HG03354 (cell line): Measurements from ENCODE around the gene DMD.

Experiments
- ATAC-seq: cut with Tn5 transposase; IDR thresholded peaks from one replicate; pipeline ENCODE4 v1.9.1; 2021; ENCODE audit warnings: mild to moderate bottlenecking; ENCODE audit not compliant: unreplicated experiment, poor library complexity, severe bottlenecking

Gene DMD

DNA sequence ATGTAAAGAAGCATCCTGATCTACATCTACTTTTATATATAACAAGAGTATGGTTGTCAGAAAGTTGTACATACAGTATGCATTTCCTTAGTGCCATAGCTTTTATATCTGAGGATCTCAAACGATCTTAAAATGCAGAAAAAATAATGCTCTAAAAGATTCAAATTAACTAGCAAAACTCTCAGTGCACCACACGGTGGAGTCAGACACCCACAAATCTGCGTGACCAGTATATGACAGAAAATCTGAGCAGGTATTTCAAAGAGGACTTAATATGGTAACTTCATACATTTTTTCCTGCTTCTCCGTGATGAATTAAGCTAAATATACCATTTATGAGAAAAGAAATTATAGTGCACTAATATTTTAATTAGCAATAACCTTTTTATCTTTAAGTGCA is 803.0 kb downstream of the DMD start:
- ATAC-seq: peak; percentile 88

GRCh38 chrX:32397562-32398216 is 813.7 kb downstream of the DMD start:
- peak; percentile 72 for ATAC-seq

DNA sequence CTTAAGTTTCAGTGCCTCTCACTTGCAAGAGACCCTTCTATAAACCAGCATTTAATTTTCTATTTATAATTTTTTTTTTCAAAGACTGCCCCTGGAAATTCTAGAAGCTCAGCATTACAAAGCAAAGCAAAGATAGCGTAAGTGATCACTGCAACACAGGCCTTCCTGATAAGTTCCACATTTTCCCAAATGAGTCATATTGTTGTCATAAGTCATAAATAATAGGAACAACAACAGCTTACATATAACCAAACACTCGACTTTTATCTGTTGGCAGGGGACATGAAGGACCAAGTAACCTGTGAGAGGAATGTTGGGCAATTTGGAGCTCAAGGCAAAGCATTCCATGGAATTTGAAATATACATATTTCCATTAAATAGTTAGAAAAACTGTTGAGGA is 815.5 kb downstream of the DMD start:
- no peak for ATAC-seq

- no peak for ATAC-seq
Observed at GRCh38 chrX:32392655-32393054, 818.7 kb downstream of the DMD start.

DNA sequence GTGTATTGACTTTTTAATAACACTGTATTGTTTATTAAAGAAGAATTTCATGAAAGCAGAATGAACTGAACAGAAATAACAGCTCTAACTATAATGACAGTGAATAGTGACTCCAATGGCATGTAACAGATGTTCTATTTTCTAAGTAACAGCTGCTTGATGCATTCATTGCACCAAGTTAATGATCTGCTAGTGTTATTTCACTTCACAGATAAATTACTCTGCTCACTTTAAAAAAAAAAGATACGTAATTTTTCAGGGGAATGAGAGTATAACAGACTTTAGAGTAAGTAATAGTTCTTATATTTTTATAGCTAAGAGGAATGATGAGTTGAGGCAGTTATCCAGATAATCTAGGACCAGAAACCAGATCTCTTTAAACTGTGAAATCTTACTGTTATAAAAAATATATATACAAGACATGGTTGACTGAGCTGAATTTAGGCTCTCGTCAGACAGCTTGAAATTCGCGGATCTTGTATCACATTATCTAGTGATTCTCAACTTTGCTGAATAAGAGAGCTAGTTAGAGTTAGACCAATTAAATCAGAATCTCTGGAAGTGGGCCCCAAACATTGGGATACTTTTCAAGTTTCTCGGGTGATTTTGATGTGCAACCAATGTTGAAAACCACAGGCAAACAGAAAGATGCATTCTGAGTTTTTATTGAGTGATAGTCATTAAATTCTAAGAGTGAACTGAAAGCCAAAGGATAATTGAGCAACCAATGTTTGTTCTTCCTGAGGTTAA is 840.7 kb downstream of the DMD start:
- ATAC-seq: no peak

- ATAC-seq: no peak
Observed at GRCh38 chrX:32293962-32294700, 917.2 kb downstream of the DMD start.

DNA sequence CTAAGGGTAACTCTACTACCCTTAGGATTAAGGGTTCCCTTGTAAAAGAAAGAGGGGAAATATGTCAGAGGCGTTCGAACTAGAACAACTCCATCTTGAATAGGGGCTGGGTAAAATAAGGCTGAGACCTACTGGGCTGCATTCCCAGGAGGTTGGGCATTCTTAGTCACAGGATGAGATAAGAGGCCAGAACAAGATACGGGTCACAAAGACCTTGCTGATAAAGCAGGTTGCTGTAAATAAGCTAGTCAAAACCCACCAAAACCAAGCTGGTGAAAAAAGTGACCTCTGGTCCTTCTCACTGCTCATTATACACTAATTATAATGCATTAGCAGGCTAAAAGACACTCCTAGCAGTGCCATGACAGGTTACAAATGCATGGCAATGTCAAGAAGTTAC is 922.0 kb downstream of the DMD start:
- no peak for ATAC-seq

DNA sequence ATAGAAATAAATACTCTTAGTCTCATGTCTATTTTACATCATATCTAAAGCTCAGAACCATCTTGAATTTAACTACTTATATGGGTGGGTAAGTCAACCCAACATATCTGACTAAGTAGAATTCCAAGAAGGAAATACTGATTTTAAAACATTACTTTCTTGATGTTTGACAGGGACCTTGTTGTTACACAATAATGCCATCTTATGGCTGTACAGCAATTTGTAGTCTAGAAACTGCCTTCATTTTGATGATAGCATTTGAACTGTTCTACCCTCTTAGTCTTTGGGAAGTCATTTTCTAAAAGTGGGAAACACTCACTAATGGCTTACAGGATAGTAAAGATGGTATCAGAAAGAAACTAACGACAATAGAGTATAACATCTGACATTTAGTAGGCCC is 929.5 kb downstream of the DMD start:
- ATAC-seq: no peak

DNA sequence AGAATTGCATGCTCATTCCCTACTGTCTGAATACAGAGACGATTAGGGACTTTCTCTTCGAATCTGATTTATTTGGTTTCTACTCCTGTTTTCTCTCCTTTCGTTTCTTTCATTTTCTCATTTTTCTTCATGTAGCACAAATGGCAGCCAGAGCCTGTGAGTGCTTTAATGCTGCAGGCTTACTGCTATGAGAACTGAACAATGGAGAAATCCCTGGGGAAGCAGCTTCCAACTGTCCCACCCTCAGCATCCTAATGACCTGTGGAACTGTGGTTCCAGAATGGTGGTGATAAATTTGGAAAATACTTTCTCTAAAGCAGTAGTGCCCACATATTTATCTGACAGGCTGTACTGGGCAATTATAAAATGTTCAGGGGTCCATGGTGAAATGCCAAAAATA is 930.4 kb downstream of the DMD start:
- no peak for ATAC-seq

DNA sequence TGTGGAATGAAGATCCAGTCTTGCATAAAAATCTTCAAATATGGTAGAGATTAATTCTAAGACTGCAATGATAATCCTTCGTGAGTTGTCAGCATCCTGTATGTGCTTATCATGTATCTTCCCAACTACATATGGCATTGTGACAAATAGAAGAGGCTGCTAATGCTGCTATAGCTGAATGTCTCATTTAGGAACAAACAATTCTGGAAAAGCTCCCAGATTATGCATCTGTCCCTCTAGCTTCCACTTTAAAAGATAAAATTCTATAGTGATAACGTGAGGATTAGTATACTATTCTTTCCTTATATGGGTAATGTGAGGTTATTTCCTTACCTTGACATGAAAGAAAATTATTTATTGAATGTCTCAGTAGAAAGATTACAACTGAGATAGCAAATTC is 930.9 kb downstream of the DMD start:
- ATAC-seq: no peak

GRCh38 chrX:32276153-32276552 is 935.2 kb downstream of the DMD start:
- ATAC-seq: no peak

DNA sequence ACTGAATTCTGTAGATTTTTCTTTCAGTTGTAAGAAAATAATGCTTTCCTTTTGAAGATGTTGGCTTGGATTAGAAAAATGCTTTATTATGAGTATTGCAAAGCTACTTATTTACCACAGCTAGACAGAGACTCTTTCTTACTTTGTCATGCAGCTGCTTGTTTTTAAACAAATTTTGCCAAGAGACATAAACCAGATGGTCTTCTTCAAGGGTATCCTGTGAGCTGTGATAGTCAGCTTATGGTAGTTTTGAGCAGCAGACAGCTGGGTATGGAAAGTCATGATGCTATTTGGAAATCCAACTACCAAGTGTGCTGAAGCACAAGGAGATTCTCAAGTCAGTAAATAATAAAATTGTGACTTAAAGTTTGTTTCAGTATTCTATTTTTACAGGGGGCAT is 941.5 kb downstream of the DMD start:
- ATAC-seq: no peak

GRCh38 chrX:32268207-32268606 is 943.1 kb downstream of the DMD start:
- no peak for ATAC-seq

DNA sequence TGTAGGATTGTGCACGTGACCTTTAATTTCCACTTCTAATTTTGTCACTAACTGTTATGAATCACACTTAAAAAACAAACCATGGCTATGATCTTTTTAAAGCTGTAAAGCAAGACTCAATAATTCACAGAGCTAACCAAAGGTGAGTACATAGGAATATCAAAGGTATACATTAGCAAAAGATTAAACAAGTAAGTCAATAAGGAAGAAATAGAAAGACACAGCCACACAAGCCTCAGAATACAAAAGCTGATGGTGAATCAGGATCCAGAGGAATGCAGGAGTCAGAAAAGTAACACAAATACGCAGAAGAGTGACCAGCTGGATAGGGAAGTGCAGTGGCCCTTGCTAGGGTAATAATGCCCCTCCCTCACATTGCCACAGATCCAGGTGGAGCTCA is 943.6 kb downstream of the DMD start:
- ATAC-seq: no peak

GRCh38 chrX:32246675-32247074 is 964.7 kb downstream of the DMD start:
- peak; percentile 75 for ATAC-seq

GRCh38 chrX:32195611-32196010 is 1015.7 kb downstream of the DMD start:
- ATAC-seq: no peak

GRCh38 chrX:32191316-32191715 is 1020.0 kb downstream of the DMD start:
- no peak for ATAC-seq

DNA sequence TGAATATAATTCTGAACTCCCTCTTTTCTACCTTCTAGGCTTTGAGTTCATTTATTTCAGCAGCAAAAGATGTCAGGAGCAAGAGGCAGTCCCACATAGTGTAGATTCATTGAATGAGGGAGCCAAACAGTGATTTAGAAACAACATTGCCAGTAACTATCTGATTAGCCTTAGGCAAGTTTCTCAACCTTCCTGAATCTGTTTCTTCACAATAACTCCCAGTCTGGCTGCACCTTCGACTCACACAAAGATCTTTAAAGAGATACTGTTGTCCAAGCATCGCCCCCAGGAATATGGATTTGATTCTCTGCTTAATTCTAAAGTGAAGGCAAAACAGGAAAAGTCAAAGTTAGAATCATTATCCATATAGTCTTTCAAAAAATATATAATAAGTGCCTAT is 1026.2 kb downstream of the DMD start:
- no peak for ATAC-seq

GRCh38 chrX:32183066-32183465 is 1028.3 kb downstream of the DMD start:
- no peak for ATAC-seq

GRCh38 chrX:32176510-32176909 is 1034.8 kb downstream of the DMD start:
- ATAC-seq: no peak

DNA sequence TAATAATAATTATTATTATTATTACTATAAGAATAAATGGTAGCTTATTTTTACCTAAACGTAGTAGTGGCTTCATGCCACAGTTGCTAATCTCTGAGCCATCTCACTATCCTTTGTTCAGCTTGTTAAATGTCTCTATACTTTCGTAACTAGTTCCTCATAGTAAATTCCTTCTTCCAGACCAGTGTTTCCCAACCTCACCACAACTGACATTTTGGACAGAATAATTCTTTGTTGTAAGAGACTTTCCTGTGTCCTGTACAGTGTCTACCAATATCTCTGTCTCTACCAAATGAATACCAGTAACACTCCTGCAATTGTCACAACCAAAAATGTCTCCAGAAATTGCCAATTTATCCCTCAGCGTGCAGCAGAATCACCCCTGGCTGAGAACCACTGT is 1040.9 kb downstream of the DMD start:
- no peak for ATAC-seq
